CD4-positive, alpha-beta T cell treated with Interleukin-17A for 4 hours (primary cell): Measurements from ENCODE around the gene APLNR.
"Not testable (repeated sequence)": the region's sequence is repeated elsewhere in the genome, so short reads cannot be mapped to it uniquely, and the experiment has no call there.

Source experiments
- DNase-seq: peaks from one replicate; pipeline ENCODE4 v3.0.0-alpha.2; 2020; ENCODE audit warnings: mixed read lengths

Gene APLNR

DNA sequence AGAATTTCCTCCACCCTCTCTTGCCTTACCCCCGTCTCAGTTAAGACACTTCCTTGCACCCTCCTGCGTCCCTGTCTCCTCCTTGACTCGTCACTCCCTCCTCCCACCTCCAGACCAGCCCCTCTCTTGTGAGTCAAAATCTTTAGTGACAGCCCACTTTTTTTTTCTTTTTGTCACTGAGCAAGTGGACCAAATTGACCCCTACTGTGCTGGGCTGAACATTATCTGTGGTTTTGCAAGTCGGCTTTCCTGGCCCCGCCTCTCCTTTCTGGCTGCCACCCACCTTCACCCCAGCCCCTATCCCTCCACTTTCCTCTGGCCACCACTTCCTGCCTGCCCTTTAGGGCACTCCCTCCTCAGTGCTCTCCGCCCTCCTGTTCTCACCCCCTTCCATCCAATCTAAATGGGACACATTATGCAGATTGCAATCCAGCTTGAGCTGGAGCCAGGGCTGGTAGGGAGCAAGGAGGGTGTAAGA lies at the start of gene APLNR:
Gene APLNR (minus strand): TSS at position 47 of the 478 bp plus-strand sequence. CDS start 246 bp downstream, outside the sequence.
- DNase-seq = no peak

DNA sequence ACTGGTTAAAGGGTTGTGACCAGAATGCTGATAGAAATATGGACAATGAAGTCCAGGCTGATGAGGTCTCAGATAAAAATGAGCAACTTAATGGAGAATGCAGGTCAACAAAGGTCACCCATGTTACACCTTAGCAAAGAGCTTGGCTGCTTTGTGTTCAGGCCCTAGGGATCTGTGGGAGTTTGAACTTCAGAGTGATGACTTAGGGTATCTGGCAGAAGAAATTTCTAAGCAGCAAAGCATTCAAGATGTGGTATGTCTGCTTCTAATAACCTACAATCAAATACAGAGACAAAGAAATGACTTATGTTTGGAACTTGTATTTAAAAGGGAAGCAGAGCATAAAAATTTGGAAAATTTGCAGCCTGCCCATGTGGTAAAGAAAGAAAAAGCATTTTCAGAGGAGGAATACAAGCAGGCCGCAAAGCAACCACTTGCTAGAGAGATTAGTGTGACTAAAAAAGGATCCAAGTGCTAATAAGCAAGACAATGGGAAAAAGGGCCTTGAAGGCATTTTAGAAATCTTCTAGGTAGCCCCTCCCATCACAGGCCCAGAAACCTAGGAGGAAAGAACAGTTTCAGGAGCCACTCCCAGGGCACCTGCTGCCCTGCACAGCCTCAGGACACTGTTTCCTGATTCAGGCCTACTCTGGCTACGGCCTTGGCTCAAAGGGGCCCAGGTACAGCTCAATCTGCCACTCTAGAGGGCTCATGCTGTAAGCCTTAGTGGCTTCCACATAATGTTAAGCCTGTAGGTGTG lies 46.4 kb upstream of the APLNR start:
- DNase-seq = no peak

DNA sequence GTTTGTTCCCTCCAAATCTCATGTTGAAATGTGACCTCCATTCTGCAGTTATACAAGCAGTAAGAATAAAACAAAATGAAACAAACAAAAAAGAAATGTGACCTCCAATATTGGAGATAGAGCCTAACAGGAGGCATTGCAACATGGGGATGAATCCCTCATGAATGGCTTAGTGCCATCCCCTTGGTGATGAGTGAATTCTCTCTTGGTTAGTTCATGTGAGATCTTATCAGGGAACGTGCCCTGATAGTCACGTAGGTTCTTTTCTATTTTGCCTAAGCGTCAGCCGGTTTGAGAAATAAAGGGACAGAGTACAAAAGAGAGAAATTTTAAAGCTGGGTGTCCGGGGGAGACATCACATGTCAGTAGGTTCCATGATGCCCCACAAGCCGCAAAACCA lies 44.5 kb upstream of the APLNR start:
- not testable (repeated sequence) for DNase-seq

DNA sequence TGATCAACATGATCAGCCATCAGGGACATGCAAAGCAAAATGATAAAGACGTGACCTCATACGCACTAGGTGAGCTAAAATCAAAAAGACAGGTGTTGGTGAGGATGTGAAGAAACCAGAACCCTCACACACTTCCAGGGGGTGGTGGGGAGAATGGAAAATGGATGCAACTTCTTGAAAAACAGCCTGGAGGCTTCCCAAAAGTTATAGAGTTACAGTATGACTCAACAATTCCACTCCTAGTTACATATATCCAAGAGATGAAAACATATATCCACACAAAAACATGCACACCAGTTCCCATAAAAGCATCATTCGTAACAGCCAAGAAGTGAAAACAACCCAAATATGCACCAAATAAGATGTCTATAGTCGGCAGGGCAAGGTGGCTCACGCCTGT lies 42.1 kb upstream of the APLNR start:
- DNase-seq = no peak

DNA sequence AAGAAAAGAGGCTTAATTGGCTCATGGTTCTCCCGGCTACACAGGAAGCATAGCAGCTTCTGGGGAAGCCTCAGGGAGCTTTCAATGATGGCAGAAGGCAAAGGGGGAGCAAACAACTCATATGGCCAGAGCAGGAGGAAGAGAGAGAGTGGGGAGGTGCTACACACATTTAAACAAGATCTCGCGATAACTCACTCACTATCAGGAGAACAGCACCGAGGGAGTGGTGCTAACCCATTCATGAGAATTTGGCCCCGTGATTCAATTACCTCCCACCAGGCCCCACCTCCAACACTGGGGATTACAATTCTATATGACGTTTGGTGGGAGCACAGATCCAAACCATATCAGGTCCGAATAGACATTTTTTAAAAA lies 41.7 kb upstream of the APLNR start:
- no peak for DNase-seq

DNA sequence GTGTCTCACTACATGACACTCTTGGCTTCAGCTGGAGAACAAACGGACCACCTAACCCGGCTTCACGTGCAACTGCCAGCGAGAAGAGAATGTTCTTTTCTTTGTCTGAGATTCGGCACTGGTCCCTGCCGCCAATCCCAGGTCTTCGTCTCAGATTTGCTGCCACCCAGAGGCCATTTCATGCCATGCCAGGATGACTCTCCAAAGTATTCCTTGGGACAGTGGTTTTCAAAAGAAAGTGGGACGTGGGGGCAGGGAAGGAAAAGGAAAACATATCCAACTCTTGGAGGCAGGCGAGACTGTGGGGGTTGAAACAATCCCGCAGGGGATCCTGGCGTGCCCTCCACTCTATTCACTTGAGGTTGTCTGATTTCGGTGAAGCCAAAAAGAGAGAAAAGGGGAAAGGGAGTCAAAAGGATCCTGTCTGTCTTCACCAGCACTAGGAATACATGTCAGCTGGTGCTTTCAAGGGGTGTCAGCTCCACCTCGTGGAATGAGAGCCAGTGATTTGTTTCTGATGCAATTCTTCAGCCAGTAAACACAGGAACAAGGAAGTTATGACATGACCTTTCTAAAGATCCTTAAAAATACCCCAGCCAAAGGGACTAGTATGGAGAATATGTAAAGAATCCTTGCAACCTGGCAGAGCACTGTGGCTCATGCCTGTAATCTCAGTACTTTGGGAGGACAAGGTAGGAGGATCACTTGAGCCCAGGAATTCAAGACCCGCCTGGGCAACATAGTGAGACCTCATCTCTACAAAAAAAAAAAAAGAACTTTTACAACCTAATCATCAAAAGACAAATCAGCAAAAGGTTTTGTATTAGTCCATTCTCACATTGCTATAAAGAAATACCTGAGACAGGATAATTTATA lies 41.0 kb upstream of the APLNR start:
- peak; percentile 20 for DNase-seq

DNA sequence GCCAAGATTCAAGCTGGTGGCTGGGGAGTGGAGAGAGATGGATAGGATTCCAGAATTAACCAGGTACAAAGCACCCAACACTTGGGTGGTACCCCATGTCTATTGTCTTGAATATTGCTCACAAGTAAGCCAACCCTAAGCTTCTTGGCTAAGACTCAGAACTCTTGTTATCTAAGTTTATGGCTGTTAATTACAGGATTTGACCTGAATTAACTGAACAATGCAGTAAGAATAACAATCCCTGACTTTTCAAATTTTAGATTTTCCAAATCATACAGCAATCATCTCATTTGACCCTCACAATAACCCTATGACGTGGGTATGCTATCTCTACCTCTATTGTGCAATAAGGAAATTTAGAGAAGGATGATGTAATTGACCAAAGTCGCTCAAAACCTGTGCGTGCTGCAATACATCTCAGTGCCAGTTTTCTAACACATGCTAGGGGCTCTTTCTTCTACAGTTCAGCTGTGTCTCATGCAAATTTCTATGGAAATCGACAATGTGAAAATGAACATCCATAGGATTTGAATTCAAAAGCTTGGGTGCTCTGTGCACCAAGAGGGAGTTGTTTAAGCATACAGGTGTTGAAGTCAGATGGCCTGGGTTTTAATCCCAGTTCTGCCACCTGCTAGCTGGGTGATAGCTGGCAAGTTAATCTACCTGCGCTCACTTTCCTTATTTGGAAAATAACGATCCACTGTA lies 40.1 kb upstream of the APLNR start:
- no peak for DNase-seq

DNA sequence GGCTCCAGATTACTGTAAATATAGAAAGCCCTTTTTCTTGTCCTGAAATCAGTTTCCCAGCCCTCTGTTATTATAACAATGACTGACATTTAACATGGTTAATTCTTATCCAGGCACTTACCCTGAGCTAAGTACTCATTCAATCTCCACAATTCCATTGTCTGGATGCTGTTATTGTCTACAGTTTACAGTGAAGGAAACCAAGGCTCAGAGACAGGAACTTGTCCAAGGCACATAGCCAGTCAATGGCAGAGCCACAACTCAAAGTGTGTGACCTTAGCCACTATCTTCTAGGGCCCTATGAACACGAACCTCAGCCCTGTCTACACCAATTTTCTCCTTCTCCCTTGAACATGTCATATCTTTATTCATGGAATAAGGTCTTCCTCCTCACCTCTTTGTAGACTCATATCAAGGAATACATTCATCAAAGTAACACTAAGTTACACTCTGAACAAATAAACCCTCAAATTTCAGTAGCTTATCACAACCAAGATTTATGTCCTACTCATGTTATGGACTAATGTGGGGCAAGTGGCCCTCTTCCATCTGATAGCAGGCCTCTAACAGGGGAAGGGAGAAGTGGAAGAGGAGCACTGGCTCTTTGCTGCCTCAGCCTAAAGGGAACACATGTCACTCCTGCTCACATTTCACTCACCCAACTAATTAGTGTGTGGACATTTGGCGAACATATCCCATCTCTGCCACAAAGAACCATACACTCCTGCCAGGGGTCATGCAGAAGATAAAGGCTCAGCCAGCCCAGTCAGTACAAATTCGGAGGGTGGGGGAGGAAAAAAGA lies 39.3 kb upstream of the APLNR start:
- DNase-seq = no peak

DNA sequence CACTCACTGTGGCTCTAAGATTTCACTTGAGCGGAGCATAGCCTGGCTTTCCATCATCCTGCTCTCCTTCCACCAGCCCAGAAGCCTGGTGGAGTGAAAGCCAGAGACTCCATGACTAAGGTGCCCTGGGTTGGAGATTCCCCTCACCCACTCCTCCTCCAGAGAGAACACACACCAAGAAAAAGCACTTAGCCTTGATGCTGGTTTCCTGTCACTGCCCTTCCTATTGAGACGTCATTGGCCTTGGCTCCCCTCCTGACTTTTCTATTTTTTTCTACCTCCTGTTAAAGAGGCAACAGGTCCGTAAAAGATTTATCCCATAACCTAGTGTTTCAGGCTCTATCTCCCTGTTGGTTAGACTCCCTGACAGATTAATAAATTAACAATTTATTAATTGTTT lies 38.5 kb upstream of the APLNR start:
- no peak for DNase-seq

DNA sequence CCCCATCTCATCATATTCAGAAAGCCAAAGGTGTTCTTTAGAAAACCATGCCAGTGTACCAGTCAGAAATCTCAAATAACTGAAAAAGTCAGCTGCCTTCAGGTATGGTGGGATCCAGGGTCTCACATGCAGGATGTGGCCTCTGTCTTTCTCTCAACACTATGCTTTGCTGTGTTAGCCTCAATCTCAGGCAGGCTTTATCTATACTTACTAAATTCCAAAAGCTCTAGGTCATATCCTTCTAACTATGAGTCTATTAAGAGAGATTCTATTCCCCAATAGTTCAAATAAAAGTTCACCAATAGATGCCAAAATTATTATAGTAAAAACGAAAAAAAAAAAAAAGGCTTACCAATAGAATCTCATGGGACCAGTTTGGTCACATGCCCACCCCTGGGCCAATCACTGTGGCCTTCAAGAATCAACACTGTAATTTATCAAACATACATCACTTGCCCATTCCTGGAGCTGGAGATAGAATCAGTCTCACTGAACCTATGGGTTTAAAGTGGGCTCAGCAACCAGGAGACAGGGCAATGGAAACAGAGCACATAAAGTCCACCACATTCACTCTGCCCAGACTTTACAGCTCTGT lies 38.0 kb upstream of the APLNR start:
- no peak for DNase-seq

DNA sequence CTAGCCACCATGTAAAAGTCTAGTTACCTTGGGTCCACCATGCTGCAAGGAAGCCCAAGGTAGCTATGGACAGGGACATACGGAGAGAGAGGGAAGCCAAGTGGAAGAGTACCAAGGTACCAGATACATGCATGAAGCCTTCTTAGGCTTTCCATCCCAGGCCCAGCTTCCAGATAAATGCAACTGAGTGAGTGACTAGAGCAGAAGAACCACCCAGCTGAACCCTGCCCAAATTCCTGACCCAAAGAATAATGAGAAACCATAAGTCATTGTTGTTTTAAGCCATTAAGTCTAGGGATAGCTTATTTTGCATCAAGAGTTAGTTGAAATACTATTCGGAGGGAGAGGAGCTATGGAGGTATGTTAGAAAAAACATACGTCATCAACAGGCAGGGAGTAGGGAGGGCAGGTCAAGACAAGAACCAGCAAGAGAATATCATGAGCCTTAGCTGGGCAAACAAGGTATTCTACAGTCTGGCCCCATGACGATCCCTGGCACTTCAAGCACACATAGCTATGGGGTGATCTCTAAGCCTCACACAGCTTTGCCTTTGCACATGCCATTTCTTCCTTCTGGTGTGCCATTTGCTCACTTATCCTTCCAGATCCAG lies 36.5 kb upstream of the APLNR start:
- DNase-seq = no peak

DNA sequence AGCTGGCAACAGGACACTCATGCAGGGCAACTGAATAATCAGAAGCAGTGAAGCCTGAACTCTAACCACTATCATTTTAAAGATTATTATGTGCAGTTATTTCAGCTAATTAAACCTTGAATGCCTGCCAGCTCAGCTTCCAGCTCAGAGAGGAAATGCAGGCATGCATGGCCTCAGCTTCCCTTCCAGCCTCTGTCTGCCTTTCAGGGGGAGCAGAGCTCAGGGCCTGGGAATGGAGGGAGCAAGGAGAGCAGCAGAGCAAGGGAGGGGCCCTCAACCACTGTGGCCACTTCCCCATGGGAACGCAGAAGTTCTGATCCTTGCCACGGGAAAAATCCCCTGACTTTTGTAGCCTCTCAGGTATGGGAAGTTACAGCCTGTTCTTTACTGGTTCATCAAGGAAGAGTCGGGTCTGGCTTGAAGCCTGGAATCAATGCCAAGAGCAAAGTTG lies 32.5 kb upstream of the APLNR start:
- DNase-seq = no peak

DNA sequence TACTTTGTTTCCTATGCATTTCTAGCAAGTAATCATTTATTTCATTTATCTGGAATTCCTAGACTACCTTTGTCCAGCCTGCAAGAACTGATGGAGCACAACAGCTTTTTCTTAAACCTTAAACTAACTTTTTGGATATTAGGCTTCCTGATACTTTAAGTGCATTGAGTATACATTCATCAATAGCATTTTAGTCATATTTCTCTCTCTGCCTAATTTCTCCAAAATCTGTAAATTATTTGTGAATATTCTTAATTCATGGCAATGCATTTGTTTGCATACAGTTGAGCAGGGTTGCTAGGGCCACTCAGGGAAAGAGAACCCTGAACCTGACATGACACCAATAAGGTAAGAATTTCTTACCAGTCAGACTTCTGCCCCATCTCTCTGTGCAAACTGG lies 29.1 kb upstream of the APLNR start:
- no peak for DNase-seq

DNA sequence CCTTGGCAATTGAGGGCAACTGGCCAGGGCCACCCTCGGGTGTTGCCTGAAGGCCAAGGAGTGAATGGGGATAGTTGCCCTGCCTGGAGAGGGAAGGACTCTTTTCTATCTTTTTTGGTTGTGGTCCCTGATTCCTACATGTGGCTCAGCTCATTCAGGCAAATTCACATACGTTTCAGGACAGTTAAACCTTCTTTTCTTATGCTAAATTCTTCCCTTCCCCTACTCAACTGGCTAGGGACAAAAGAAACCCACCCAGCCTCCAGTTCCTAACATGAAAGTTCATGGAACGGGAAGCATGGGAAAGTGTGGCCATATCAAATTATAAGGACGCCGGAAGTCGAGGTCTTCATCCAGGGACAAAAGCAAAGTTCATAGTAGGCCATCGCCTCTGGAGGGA lies 26.3 kb upstream of the APLNR start:
- DNase-seq = no peak

DNA sequence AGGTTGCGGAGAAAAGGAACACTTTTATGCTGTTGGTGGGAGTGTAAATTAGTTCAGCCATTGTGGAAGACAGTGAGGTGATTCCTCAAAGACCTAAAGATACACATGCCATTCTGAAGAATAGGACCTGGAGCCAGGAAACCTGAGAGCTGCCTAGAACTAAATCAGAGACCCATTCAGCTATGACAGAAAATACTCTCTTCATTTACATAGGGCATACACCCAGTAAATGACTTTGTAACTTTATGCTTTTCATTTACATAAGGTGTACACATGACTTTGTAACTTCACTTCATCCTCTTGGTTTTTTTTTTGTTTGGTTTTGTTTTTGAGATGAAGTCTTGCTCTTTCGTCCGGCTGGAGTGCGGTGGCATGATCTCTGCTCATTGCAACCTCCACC lies 25.1 kb upstream of the APLNR start:
- DNase-seq = no peak

DNA sequence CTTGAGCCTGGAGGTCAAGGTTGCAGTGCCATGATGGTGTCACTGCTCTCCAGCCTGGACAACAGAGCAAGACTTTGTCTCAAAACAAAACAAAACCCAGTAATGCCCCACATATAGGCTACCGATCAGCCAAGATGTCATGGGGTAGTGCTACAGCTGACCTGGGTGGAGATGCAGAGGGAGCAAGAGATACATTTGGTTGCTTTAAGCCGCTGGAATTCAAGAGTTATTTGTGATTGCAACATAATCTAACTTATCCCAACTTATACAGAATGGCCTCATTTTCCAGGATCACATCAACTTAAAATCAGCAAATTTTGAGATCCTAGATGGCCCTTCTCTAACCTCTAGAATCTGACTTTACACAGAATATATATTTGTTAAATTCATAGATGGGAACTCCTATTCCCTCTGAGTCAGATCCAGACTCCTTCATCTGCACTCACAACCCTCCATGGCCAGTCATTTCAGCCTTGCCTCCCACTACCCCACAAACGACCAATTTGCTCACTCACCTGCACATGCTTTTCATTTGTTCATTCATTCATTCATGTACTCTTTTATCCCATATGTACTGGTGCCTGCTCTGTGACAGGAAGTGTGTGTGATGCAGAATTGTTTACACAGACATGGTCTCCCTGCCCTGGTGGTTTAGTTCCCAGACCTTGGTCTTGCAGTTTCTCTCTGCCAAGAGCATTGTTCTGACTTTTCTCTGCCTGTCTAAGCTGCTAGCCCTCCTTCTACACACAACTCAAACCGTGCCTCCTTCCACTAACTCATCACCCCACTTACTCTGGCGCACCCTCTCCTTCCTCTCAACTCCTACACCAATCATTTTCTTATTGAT lies 24.1 kb upstream of the APLNR start:
- no peak for DNase-seq

DNA sequence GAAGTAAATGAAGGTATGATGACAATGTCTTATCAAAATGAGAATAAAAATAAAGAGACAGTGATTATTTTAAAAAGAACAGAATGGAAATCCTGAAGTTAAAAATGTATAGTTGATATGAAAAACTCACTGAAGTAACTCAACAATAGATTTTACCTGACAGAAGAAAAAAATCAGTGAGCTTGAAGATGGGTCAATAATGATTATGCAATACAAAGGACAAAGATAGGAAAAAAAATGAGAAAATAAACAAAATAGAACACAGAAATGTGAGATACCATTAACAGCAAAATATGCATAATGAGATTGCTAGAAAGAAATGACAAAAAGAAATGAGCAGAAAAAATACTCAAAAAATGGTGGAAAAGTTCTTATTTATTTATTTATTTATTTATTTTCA lies 19.1 kb upstream of the APLNR start:
- no peak for DNase-seq

DNA sequence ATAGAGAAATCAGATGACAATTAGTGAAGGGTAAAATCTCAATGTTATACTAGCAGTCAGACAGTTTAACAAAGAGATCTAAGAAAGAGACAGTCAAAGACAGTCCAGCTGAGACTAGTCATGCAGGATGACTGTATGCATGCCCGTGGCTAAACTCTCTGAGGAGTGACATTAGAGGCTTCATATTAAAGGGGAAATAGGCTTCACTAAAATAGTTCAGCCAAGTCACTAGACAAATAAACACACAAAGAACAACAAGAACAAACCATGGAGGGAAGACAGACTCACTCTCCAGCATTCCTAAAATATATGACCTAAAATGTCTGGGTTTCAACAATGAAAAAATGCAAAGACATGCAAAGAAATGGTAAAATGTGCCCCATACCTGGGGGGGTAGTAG lies 18.6 kb upstream of the APLNR start:
- DNase-seq = no peak

DNA sequence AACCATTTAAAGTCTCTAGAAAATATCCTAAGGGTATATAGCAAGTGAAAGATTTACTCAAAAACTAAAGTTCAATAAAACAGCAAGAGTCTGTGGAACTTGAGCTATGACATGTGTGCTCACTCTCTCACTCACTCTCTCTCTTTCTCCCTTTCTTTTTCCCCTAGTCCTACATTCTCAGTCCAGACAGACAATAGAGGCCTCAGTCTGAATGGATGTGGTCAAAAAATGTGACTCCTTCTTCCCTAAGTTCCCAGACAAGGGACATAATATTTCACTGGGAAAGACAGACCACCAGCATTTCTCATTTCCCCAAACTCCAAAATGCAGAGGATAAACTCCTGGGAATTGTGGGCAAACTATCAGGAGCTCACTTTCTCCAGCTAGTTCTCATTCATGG lies 17.6 kb upstream of the APLNR start:
- DNase-seq = no peak

DNA sequence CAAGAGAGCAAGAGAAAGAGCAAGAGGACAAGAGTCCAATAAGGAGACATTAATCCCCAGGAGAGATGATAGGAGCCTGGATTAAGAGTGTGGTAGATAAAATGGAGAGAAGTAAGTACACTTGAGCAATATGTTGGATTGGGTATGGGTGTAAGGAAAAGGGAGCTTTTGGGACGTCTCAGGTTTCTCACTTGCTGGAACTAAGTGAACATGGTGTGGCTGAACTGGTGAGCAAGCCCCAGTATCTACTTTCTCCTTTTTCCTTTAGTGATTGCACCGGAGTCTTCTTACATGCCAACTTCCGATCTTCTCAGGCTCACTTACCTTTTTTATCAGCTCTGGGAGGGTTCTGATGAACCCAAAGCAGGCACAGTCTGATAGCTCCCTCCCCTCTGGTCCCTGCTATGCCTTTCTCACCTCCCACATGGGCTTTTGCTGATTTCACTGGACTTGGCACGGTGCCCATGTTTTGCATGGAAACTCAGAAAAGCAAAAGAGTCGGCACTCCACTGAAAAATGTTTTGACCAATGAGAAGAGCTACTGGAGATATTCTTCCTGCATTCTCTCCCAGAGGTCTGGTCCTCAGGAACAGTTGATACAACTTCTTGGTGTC lies 14.5 kb upstream of the APLNR start:
- DNase-seq = no peak
